Aortic smooth muscle cell (primary cell): Measurements from ENCODE around the gene TEX38. TPM values are rescaled to one million over a fixed set of nuclear protein-coding genes. Genes with fewer than 3 reads are reported as not detected.

Experiments used
- total RNA-seq: library from RNA; depleted of rRNA; stranded (reverse); fragments of >200 nt; gene quantifications from 2 replicates; pipeline ENCODE4 v1.2.3, GENCODE V29; 2014

The TEX38 gene
- not detected in 2 replicates for total RNA-seq

GRCh38 chr1:46671554-46671953 is at the start of gene TEX38:
Gene TEX38, plus strand, starts transcription at chr1:46671854. Its CDS starts 81 bp downstream, at chr1:46671935.

GRCh38 chr1:46667782-46668760 is 3.6 kb upstream of the TEX38 start, which contains the start of gene ATPAF1:
Gene ATPAF1, minus strand, starts transcription at chr1:46668364. Its CDS starts 42 bp downstream, at chr1:46668322.

GRCh38 chr1:46718727-46719622 is 47.3 kb downstream of the TEX38 start, which contains the start of gene EFCAB14:
Gene EFCAB14, minus strand, starts transcription at chr1:46719114. Its CDS starts 1,027 bp downstream, at chr1:46718087.

Other genes with a start within 250 kb of the TEX38 start
- gene DMBX1, start 182.0 kb upstream of the TEX38 start, total RNA-seq = not detected in 2 replicates
- gene KNCN, start 120.2 kb upstream of the TEX38 start, total RNA-seq = not detected in 2 replicates
- 15.7 and 18.6 TPM in 2 replicates for gene MKNK1, start 67.6 kb upstream of the TEX38 start, total RNA-seq
- 10.4 and 11.4 TPM in 2 replicates for gene MOB3C, start 55.0 kb upstream of the TEX38 start, total RNA-seq
- gene ATPAF1, start 3.5 kb upstream of the TEX38 start, total RNA-seq = 44.5 and 47.9 TPM in 2 replicates
- gene EFCAB14, start 47.3 kb downstream of the TEX38 start, total RNA-seq = 30.3 and 42.4 TPM in 2 replicates
- gene CYP4B1, start 127.2 kb downstream of the TEX38 start, total RNA-seq = not detected in 2 replicates